CD4-positive, alpha-beta T cell treated with Interferon alpha-2 for 1 hour (primary cell): ENCODE measurements around the gene CD300LF.
A peak's percentile ranks its signal among the peaks of the same experiment; 100 is the strongest.

Experiments
- DNase-seq, 2 donors: peaks; one replicate each; pipeline ENCODE4 v3.0.0-alpha.2; 2020 to 2022

CD300LF gene

DNA sequence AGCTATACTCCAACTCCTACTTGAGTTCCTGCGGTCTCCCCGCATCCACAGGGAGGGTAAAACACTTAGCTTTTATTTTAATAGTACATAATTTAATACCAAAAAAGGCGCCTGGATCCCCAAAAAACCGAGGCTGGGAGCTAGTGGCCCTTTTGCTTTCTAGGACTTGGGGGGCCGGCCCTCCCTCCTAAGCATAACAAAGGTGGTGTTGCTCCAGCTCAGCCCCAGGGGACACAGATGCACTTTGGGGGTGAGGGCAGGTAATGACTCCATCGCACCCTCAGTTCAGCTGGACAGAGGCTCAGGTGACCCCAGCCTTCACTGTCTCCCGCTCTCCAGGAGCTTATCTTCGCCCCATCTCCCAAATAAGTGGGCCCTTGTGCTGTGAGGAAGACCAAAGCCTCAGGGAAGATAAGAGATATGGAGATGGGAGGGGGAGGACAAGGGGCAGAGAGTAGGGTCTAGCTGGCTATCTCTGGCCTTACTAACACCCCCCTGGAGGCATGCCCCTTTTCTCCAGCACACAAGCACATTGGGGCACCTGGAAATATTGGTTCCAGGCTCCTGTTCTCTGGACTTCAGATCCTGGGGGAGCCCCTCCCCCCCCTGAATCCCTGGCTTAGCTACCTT is 32.9 kb upstream of the CD300LF start:
- no peak for DNase-seq

DNA sequence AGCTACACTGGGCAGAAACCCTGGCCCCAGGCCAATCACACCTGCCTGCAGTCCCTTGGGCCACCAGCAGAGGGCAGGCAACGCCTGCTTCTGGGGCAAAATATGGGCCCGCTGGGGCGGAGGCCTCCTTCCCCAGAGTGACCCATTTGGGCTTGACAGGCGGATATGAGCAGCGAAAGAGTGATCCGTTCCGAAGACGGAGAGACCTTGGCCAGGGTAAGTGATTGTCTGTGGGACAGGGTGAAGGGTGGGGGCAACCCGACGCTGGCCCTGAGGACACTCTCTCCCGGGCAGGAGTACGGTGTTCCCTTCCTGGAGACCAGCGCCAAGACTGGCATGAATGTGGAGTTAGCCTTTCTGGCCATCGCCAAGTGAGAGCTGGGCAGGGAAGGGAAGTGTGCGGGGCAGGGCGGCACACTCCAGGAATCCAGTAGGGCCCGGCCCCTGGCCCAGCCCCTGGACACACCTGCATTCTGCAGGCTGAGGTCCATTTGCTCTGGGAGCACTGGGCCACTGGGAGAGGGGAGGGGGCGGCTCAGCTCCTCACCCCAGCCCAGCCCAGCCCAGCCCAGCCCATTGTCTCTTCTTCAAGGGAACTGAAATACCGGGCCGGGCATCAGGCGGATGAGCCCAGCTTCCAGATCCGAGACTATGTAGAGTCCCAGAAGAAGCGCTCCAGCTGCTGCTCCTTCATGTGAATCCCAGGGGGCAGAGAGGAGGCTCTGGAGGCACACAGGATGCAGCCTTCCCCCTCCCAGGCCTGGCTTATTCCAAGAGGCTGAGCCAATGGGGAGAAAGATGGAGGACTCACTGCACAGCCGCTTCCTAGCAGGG is 32.2 kb upstream of the CD300LF start:
- peak; percentile 82 to 88 for DNase-seq

- DNase-seq = no peak
Observed at GRCh38 chr17:74744349-74744713, 31.6 kb upstream of the CD300LF start.

- DNase-seq = no peak
Observed at GRCh38 chr17:74743755-74744154, 31.0 kb upstream of the CD300LF start.

DNA sequence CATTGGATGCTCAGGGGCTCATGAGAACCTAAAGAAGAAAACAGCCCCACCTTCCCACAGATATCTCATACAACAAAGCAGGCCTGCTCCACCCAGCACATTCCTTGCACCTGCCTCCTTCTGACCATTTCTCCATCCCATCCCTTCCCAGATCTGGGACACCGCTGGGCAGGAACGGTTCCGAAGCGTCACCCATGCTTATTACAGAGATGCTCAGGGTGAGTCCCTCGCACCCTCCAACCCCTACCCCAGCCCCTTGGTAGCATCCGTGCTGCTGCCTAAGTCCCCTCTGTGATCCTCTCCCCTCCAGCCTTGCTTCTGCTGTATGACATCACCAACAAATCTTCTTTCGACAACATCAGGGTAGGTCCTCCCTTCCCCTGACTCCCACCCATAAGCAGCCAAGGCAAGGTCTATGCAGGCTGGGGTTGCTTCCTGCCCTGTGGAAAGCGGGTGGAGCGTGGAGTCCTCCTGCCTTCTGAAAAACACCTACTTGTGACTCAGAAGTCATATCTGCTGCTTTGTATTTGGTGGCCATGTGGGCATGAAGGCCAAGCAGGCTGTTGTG is 30.3 kb upstream of the CD300LF start:
- DNase-seq = no peak

DNA sequence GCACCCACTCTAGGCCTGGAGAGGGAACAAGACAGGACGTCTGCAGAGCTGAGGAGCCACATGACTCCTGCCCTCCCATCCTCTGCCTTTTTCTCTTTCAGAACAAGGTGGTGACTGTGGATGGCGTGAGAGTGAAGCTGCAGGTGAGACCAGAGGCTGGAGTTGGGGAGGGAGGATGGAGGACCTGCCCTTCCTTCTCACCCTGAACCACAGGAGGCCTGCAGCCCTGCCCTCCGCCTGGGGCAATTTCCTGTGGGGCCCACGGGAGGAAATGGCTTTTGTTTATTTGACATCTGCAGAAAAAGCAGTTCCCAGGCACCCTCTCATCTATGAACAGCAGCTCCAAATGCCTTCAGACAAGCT is 29.4 kb upstream of the CD300LF start:
- DNase-seq = peak; percentile 43 to 66

DNA sequence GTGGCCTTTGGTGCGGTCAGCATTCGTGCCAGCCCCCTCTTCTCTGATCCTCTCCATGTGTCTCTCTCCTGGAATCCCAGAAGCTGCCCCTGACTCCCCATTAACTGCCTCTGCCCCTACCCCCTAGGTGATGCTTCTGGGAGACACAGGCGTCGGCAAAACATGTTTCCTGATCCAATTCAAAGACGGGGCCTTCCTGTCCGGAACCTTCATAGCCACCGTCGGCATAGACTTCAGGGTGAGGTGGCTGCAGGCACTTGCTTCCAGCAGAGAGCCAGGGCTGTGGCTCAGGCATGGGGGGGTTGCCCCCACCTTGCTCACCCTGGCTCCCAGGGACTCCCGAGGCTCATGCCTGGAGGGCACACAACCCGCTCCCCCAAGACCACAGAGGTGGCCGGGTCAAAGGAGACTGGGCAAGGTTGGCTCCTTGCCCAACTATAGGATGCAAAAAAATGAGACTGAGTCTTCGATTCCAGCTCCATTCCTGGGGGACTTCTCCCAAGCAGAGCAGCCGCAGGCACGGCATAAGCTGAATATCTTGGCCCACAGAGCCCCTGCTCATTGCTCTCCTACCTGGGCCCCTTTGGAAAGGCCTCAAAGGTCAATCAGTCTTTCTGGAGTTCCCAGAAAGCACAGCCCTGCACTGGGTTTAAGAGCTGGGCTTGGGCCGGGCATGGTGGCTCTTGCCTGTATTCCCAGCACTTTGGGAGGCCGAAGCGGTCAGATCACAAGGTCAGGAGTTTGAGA is 28.1 kb upstream of the CD300LF start:
- no peak for DNase-seq

DNA sequence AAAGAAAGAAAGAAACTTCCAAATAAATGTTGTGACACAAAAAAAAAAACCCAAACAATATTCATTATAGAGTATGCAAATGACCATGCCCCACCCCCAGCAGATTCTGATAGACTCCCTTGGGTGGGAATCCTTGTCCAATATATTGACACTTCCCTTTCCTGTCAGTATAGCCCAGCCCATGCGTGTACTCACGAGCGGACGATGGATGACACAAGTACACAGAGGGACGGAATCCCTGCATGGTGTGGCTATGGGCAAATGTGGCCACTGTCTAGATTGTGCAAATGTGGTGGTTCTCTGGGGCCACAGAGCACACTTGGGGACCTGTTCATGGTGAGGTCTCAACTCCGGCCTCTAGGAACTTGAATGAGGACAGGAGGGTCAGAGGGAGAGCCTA is 27.4 kb upstream of the CD300LF start:
- no peak for DNase-seq

- DNase-seq = no peak
Observed at GRCh38 chr17:74739227-74739831, 26.6 kb upstream of the CD300LF start.

DNA sequence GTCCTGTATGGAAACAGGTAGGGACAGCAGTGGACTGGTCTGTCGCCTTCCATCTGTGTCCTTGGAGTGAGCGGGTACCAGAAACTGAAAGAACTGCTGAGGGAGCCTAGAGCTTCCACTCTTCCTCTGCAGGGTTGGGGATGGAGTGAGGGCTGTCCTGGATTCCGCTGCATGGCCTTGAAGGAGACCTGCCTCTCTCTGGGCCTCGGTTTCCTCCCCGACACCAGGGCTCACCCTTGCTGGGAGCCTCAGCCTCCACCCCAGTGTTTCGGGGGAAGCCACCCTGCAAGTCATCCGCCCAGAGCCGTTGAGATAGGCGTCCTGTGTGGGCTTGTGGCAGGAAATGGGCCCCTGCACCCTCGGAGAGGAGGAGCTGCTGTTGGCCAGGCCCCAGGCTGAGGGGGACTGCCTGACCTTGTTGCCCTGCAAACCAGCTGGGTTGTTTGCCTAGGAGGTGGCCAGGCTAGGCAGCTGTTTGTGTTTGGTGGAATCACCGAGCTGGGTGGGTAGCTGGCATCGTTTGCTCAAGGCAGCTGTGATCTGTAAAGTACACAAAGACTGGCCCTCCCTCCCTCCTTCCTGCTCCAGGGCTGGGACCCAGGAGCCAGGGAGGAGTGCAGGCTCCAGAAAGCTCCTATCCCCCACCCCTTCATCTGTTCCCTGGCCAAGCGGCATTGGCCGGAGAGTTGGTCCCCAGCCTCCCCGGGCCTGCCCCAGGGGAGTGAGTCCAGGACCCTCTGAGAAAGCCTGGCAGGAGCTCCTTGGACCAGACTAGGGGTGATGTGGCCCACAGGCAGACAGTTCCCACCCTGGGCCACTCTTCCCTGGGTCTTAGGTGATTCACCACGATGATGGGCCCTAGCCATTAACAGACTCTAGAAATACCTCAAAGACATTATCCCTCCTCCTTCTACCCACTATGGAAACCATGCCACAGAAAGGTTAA is 25.6 kb upstream of the CD300LF start:
- DNase-seq = peak; percentile 69 to 82

GRCh38 chr17:74737299-74738050 is 24.8 kb upstream of the CD300LF start:
- DNase-seq = peak; percentile 47 to 54

- DNase-seq = peak; percentile 66 to 70
Observed at GRCh38 chr17:74736513-74737298, 24.0 kb upstream of the CD300LF start, which contains the start of gene RAB37. Gene RAB37 (plus strand): TSS chr17:74737256. CDS start chr17:74737273, 17 bp downstream.

DNA sequence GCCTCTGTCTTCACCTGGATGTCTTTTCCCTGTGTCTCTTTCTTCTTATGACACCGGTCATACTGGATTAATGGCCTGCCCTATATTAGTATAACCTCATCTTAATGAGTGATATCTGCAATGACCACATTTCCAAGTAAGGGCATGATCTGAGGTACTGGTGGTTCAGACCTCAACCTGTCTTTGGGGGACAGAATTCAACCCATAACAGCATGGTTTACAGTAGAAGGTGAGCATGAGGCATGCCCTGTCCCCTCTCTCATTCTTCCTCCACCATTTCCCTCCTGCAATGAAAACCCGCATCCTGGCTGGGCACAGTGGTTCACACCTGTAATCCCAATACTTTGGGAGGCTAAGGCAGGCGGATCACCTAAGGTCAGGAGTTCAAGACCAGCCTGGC is 21.5 kb upstream of the CD300LF start:
- DNase-seq = no peak

DNA sequence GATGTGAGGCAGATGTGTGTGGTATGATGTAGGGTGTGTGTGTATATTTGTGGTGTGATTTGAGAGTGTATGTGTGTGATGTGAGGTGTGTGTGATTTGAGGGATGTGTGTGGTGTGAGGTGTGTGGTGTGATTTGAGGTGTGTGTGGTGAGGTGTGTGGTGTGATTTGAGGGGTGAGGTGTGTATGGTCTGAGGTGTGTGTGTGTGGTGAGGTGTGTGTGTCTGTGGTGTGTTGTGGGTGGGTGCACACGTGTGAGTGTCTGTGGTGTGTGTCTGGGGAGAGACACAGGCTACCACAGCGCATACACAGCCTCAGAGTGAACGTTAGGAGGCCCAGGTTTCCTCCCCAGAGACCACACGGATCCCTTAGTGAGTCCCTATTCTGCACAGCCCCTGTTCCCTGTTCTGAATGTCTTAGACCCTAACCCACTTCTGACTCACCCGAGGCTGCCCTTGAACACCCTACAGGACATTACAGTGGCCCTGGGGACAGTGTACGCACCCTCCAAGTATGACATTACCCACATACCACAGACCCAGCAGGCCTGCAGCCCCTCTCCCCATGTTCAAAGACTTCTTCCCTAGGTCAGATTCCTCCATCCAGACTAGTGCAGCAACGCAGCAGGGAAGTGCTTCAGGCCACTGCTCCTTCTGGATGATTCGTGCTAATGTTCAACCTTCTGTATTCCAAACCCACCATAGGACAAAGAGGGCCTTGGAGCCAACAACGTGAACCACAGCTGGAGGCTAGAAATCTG is 20.8 kb upstream of the CD300LF start:
- peak in 1 of 2 donors; percentile 31 for DNase-seq

DNA sequence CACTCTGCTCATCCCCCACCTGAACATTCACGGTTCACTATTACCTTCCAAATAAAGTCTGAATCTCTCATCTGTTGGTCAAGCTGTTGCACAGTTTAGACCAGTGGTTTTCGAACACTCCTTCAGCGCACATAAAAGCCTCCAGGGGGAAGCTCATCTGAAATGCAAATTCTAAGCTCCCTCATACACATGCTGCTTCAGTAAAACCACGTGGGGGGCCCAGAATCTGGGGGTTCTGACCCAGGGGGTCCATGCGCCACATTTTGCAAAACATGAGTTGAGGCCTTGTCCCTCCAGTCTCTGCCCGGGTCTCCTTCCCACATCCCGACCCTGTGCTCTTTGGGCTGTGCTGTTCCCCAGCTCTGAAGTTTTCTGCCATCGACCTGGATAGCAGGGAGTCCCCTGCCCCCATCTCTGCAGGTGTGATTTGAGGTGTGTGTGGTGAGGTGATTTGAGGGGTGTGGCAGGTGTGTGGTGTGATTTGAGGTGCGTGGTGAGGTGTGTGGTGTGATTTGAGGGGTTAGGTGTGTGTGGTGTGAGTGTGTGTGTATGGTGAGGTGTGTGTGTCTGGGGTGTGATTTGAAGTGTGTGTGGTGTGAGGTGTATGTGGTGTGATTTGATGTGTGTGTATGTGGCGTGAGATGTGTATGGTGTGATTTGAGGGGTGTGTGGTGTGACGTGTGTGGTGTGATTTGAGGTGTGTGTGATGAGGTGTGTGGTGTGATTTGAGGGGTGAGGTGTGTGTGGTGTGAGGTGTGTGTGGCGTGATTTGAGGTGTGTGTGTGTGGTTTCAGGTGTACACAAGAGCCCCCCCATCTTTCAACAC is 19.5 kb upstream of the CD300LF start:
- DNase-seq = no peak

- DNase-seq = no peak
Observed at GRCh38 chr17:74731347-74731605, 18.6 kb upstream of the CD300LF start.

DNA sequence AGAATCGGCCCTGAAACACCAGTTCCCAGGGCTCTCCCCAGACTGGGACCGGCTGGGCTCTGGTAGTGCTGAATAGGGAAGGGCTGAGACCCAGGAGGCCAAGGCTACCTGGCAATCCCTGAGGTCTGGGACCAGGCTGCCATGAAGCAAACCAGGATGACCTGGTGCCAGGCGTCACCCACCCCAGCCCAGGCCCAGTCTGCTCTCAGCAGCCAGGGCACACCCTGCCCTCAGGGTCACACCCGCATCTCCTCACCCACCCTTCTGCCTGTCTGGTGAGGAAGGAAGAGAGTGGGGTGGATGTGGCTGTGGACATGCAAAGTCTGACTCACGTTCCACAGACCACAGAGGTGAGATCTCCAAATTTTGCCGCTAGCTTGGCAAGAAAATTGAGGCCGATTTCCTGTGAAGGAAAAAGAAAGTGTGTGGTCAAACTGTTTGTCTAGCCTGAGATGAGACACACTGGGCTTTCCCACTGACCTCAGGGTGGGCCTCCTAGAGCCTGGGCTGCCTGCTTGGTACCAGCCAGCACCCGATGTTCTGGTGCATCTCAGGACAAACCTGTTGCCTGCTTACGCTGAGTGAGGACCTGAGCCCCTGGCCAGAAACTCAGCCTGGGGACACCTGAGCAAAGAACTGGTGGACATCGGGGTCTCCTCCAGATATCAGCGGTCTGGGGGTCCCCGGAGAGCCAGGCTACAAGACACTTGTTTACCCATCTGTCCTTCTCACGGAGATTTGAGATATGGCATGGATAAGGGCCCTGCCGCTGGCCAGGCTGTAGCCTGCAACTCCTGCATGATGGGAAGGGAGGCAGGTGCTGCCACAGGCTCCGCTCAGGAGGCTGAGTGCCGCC is 18.0 kb upstream of the CD300LF start:
- peak; percentile 69 to 75 for DNase-seq

DNA sequence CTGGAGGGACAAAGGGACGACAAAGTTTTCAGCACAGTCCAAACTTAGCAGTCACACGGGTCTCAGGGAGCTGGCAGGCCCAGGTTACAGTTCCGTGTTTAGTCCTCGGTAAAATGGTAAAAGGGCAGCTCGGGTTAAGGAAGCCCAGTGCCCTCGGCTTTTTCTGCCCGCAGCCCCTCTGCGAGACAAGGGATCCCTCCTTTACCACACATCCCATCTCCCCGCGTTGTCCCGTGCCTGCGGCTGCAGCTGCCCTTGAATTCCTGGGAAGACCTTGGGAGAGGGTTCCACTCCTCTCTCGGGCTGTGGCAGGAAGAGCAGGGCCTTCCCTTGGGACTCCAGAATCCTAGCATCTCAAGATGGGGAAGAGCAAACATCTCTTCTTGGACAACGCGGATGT is 17.1 kb upstream of the CD300LF start:
- DNase-seq = no peak
